Left lung (tissue), 10 donors: ENCODE measurements around the gene AGAP1. TPM values are rescaled to one million over a fixed set of nuclear protein-coding genes. Genes with fewer than 3 reads are reported as not detected.

ENCODE experiments used
- ATAC-seq: fragments of 200-7000 bp; cut with Tn5 transposase; one replicate; pipeline ENCODE4 v1.9.1; 2020; ENCODE audit warnings: moderate library complexity
- DNase-seq, 4 donors: peaks; one replicate each; pipeline ENCODE4 v3.0.0-alpha.2; 2013 to 2020
- H3K27ac ChIP-seq, 2 donors: fragments of 200-600 bp; sonication (generic) in 1 of 2; one replicate each; pipeline versions ENCODE4 v1.5.0 to v1.8.0; 2020 to 2021
- H3K27me3 ChIP-seq, 2 donors: fragments of 200-600 bp; sonication (generic) in 1 of 2; one replicate each; pipeline versions ENCODE4 v1.5.0 to v1.8.0; 2020 to 2021
- H3K36me3 ChIP-seq, 2 donors: fragments of 200-600 bp; sonication (generic) in 1 of 2; one replicate each; pipeline versions ENCODE4 v1.5.0 to v1.8.0; 2020 to 2021
- H3K4me1 ChIP-seq, 2 donors: fragments of 200-600 bp; one replicate each; pipeline ENCODE4 v1.8.0; 2021
- H3K4me3 ChIP-seq, 2 donors: fragments of 200-600 bp; sonication (generic) in 1 of 2; one replicate each; pipeline versions ENCODE4 v1.5.0 to v1.8.0; 2020 to 2021; ENCODE audit warnings: mild to moderate bottlenecking in 1 of 2
- H3K9me3 ChIP-seq, 2 donors: fragments of 200-600 bp; sonication (generic) in 1 of 2; one replicate each; pipeline versions ENCODE4 v1.5.0 to v1.8.0; 2020 to 2021
- intact Hi-C, 2 donors: fragments of 100-400 bp; cut with DNase I; formaldehyde crosslinking; loops; one replicate each; pipeline versions ENCODE4 v1.11.2 to v1.14.2; 2022
- polyA plus RNA-seq, 6 donors: library from polyadenylated mRNA; unstranded; fragments of 120-200 nt; gene quantifications; one replicate each; pipeline ENCODE4 v1.2.1, GENCODE V29; 2013; ENCODE audit not compliant: insufficient read length in 6 of 6
- total RNA-seq, 2 donors: library from RNA; stranded (reverse); fragmentation: NEBNext Ultra II Directional; extraction: Animal tissue kit (Norgen Biotek cat#: 25700); gene quantifications; one replicate each; pipeline ENCODE4 v1.2.1, GENCODE V29; 2021
- TF ChIP-seq, protein P1 (sequence below), 2 donors: fragments of 200-600 bp; sonication (generic) in 1 of 2; IDR thresholded peaks; one replicate each; pipeline versions ENCODE4 v1.5.0 to v1.8.0; 2021; ENCODE audit warnings: antibody characterized with exemption in 2 of 2
- donor health status: DM: no; HTN: yes; CAD: no.
- donor health status: DM: no; HTN: no; CAD: no.

The AGAP1 gene
- total and polyA plus RNA-seq, 8 donors: 13.1 to 25.4 (median 22.4) TPM

DNA sequence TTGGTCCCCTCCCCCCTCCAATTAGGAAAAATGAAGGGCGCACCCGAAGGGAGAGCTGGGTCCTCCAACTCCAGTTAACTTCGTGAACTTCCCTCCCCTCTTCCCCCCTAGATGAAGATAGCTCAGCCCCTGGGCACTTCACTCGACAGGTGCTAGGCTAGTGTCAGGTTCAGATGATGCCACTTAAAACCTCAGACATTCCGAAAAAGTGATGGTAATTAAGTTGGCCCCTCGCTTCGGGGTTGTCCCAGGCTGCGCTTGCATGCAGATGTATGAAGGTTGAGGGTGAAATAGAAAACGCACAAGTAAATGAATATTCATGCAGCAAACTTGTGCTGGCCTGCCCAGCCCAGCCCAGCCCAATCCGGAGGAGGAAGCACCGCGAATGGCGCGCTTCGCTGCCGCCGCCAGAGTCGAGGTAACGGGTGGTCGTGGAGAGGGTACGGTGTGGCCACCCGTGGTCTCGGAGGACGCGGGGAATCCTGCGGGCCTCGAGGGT lies 677.4 kb downstream of the AGAP1 start:
- intact Hi-C loops: no loop called here
- peaks cover 4 to 25% of the 10 kb centered on the region in 2 donors for H3K4me1 ChIP-seq
- TF ChIP-seq, protein P1, sequence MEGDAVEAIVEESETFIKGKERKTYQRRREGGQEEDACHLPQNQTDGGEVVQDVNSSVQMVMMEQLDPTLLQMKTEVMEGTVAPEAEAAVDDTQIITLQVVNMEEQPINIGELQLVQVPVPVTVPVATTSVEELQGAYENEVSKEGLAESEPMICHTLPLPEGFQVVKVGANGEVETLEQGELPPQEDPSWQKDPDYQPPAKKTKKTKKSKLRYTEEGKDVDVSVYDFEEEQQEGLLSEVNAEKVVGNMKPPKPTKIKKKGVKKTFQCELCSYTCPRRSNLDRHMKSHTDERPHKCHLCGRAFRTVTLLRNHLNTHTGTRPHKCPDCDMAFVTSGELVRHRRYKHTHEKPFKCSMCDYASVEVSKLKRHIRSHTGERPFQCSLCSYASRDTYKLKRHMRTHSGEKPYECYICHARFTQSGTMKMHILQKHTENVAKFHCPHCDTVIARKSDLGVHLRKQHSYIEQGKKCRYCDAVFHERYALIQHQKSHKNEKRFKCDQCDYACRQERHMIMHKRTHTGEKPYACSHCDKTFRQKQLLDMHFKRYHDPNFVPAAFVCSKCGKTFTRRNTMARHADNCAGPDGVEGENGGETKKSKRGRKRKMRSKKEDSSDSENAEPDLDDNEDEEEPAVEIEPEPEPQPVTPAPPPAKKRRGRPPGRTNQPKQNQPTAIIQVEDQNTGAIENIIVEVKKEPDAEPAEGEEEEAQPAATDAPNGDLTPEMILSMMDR (IDR thresholded peaks at IDR 0.05): no peak
- no peaks in the 10 kb centered on the region for H3K36me3 ChIP-seq
- H3K27me3 ChIP-seq: peaks cover 98 to 99% of the 10 kb centered on the region in 2 donors
- no peak overlapping the region for H3K4me3 ChIP-seq
- H3K9me3 ChIP-seq: no peaks in the 10 kb centered on the region
- DNase-seq: no peak
- no peak overlapping the region for H3K27ac ChIP-seq
- ATAC-seq: no peak

DNA sequence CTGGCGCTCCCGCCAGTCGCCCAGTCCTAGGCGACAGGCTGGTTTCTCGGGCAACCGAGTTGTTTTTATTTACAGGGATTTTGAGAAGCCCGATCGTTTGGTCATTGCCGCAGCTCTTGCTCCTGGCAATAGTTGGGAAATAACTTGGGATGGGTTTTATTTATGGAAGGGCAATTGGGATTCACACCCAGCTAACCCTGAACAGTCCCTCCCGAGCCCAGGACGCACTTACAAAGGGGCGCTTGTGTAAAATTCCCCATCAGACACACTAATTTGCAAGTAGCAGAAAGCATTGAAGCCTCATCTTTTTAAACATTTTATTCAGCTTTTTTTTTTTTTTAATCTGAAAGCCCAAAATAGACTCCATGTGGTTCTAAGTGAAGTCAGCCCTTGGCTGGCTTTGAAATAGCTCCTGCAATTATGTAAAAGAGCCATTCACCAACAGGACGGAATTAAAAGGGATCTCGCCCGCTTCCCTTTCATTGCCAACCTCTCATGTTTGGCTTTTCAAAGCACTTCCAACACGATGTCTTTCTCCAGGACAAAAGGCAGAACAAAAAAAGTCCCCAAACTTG lies 677.9 kb downstream of the AGAP1 start:
- Histone ChIP-seq H3K27me3 (peaks cover 98 to 99% of the 10 kb centered on the region in 2 donors), H3K36me3 (no peaks in the 10 kb centered on the region), H3K9me3 (no peaks in the 10 kb centered on the region), H3K4me3 (no peak overlapping the region), H3K4me1 (peaks cover 3 to 21% of the 10 kb centered on the region in 2 donors), H3K27ac (no peak overlapping the region)
- DNase-seq: no peak
- TF ChIP-seq, protein P1 (IDR thresholded peaks at IDR 0.05): no peak
- no peak for ATAC-seq
- intact Hi-C loops: no loop called here

DNA sequence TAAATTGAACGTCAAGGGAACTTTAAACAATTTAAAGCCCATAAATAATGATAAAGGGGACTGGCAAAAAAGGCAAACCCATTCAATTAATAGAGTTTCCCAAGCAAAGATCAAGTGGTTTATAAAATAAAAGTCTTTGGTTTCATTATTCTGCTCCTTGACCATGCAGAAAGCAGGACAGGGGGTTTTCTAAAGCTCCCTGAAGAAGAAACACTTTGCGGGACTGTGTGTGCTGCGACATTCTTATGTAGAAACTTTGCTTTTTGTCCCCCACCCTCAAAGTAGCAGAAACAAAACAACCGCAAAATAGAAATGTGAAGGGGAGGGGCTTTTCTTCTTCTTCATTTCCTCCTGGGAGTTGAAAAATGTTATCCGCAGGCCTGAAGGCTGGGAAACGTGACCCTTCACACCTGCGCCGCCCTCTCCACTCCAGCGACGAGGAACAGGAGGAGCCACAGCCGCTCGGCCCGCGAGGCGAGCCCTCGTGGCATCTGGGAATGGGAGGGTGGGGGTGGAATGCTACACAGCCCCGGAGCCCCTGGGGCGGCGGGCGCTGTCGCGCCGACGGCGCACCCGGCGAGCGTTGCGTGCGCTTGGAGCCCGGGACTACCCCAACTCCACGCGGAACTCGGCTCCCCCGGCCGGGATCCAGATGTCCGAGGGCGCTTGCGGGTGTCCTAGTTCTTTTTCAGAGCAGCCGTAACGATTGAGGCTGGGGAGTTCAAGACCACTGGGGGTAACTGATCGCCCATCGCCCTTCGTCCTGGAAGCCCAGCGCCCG lies 678.6 kb downstream of the AGAP1 start:
- Histone ChIP-seq H3K9me3 (no peaks in the 10 kb centered on the region), H3K27me3 (peaks cover 98 to 99% of the 10 kb centered on the region in 2 donors), H3K27ac (no peak overlapping the region), H3K4me3 (no peak overlapping the region), H3K36me3 (no peaks in the 10 kb centered on the region), H3K4me1 (peaks cover 3 to 14% of the 10 kb centered on the region in 2 donors)
- DNase-seq (no peak), ATAC-seq (no peak)
- TF ChIP-seq, protein P1 (IDR thresholded peaks at IDR 0.05): no peak
- intact Hi-C loops: no loop called here

GRCh38 chr2:236173036-236173728 lies 679.3 kb downstream of the AGAP1 start:
- peaks cover 98 to 99% of the 10 kb centered on the region in 2 donors for H3K27me3 ChIP-seq
- DNase-seq (no peak), ATAC-seq (no peak)
- no peaks in the 10 kb centered on the region for H3K9me3 ChIP-seq
- no peaks in the 10 kb centered on the region for H3K36me3 ChIP-seq
- TF ChIP-seq, protein P1 (IDR thresholded peaks at IDR 0.05): no peak
- intact Hi-C loops: no loop called here
- H3K4me3 ChIP-seq: no peak overlapping the region
- no peak overlapping the region for H3K27ac ChIP-seq
- H3K4me1 ChIP-seq: peaks cover 3 to 13% of the 10 kb centered on the region in 2 donors
